ENCODE results near the gene KLF9.

KLF9 gene

DNA sequence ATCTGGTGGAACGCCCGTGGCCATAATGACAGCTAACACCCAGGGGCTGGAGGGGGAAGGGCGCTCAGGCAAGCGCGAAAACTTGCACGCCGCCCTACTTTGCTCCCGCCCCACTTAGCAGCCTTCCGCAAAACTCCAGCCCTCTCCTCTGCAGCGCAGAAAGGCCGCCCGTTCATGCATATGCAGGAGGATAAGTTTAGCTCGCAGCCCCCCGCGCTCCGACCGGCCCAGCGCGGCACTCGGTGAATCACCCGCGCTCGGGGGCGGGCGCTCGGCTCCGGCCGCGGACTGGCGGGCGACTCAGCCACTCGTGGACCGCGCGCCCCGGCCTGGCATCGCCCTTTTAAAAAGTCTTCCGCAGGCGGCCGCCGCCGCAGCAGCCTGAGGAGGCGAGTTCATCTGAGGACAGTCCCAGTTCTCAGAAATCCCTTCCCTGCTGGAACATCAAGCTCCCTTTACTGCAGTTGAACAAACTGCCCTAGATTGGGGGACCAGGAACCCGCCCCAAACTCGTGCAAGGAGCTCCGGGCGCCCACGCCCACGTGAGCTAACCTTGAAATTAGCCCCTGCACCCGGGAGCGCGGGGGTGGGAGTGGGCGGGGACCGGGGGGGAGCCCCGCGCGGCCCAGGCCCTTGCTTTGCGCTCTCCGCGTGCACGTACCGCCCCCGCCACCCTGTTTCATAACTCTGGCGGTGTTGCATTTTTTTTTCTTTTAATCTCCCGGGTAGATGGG lies 4.5 kb upstream of the KLF9 start (continued):
- TF ChIP-seq, protein P1, sequence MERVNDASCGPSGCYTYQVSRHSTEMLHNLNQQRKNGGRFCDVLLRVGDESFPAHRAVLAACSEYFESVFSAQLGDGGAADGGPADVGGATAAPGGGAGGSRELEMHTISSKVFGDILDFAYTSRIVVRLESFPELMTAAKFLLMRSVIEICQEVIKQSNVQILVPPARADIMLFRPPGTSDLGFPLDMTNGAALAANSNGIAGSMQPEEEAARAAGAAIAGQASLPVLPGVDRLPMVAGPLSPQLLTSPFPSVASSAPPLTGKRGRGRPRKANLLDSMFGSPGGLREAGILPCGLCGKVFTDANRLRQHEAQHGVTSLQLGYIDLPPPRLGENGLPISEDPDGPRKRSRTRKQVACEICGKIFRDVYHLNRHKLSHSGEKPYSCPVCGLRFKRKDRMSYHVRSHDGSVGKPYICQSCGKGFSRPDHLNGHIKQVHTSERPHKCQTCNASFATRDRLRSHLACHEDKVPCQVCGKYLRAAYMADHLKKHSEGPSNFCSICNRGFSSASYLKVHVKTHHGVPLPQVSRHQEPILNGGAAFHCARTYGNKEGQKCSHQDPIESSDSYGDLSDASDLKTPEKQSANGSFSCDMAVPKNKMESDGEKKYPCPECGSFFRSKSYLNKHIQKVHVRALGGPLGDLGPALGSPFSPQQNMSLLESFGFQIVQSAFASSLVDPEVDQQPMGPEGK (tag by site-specific recombination; IDR thresholded peaks at IDR 0.05) = no peak; the same call in none of the 2 replicates
- TF ChIP-seq MZF1 (tag by site-specific recombination; IDR thresholded peaks at IDR 0.05; ENCODE audit: borderline replicate concordance) (no peak), ZEB2 (tag by site-specific recombination; IDR thresholded peaks at IDR 0.05) (no peak; the same call in 1 of the 2 replicates), YY1 (tag by site-specific recombination; IDR thresholded peaks at IDR 0.05) (no peak), ZNF423 (tag by site-specific recombination; IDR thresholded peaks at IDR 0.05) (peak; percentile 24; the same call in 1 of the 2 replicates), PRDM1 (tag by site-specific recombination; IDR thresholded peaks at IDR 0.05) (no peak), ZIC2 (tag by site-specific recombination; IDR thresholded peaks at IDR 0.05) (no peak), ZFP69B (tag by site-specific recombination; IDR thresholded peaks at IDR 0.05) (peak; percentile 73; the same call in 1 of the 2 replicates), ZNF202 (tag by site-specific recombination; IDR thresholded peaks at IDR 0.05; ENCODE audit: borderline replicate concordance) (no peak), ZNF530 (tag by site-specific recombination; IDR thresholded peaks at IDR 0.05; ENCODE audit: low read depth) (no peak), ZNF549 (tag by site-specific recombination; IDR thresholded peaks at IDR 0.05) (peak; percentile 57; the same call in 1 of the 2 replicates), ZNF341 (tag by site-specific recombination; IDR thresholded peaks at IDR 0.05; ENCODE audit: low read depth) (no peak), BCL11A (tag by site-specific recombination; IDR thresholded peaks at IDR 0.05; ENCODE audit: low read depth) (no peak), ZNF23 (tag by site-specific recombination; IDR thresholded peaks at IDR 0.05; ENCODE audit: borderline replicate concordance) (no peak), OSR2 (tag by site-specific recombination; IDR thresholded peaks at IDR 0.05) (no peak), ZNF48 (tag by site-specific recombination; IDR thresholded peaks at IDR 0.05) (no peak), ZNF239 (tag by site-specific recombination; IDR thresholded peaks at IDR 0.05) (no peak), SP3 (tag by site-specific recombination; IDR thresholded peaks at IDR 0.05) (peak; percentile 37), ZNF223 (tag by site-specific recombination; IDR thresholded peaks at IDR 0.05) (no peak), ZNF214 (tag by site-specific recombination; IDR thresholded peaks at IDR 0.05; ENCODE audit: borderline replicate concordance) (no peak)
- TF ChIP-seq, protein P2, sequence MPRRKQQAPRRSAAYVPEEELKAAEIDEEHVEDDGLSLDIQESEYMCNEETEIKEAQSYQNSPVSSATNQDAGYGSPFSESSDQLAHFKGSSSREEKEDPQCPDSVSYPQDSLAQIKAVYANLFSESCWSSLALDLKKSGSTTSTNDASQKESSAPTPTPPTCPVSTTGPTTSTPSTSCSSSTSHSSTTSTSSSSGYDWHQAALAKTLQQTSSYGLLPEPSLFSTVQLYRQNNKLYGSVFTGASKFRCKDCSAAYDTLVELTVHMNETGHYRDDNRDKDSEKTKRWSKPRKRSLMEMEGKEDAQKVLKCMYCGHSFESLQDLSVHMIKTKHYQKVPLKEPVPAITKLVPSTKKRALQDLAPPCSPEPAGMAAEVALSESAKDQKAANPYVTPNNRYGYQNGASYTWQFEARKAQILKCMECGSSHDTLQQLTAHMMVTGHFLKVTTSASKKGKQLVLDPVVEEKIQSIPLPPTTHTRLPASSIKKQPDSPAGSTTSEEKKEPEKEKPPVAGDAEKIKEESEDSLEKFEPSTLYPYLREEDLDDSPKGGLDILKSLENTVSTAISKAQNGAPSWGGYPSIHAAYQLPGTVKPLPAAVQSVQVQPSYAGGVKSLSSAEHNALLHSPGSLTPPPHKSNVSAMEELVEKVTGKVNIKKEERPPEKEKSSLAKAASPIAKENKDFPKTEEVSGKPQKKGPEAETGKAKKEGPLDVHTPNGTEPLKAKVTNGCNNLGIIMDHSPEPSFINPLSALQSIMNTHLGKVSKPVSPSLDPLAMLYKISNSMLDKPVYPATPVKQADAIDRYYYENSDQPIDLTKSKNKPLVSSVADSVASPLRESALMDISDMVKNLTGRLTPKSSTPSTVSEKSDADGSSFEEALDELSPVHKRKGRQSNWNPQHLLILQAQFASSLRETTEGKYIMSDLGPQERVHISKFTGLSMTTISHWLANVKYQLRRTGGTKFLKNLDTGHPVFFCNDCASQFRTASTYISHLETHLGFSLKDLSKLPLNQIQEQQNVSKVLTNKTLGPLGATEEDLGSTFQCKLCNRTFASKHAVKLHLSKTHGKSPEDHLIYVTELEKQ (tag by site-specific recombination; IDR thresholded peaks at IDR 0.05; ENCODE audit: borderline replicate concordance) = no peak
- TF ChIP-seq, protein P3, sequence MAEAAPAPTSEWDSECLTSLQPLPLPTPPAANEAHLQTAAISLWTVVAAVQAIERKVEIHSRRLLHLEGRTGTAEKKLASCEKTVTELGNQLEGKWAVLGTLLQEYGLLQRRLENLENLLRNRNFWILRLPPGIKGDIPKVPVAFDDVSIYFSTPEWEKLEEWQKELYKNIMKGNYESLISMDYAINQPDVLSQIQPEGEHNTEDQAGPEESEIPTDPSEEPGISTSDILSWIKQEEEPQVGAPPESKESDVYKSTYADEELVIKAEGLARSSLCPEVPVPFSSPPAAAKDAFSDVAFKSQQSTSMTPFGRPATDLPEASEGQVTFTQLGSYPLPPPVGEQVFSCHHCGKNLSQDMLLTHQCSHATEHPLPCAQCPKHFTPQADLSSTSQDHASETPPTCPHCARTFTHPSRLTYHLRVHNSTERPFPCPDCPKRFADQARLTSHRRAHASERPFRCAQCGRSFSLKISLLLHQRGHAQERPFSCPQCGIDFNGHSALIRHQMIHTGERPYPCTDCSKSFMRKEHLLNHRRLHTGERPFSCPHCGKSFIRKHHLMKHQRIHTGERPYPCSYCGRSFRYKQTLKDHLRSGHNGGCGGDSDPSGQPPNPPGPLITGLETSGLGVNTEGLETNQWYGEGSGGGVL (tag by site-specific recombination; IDR thresholded peaks at IDR 0.05) = peak; percentile 63
- TF ChIP-seq, protein P4, sequence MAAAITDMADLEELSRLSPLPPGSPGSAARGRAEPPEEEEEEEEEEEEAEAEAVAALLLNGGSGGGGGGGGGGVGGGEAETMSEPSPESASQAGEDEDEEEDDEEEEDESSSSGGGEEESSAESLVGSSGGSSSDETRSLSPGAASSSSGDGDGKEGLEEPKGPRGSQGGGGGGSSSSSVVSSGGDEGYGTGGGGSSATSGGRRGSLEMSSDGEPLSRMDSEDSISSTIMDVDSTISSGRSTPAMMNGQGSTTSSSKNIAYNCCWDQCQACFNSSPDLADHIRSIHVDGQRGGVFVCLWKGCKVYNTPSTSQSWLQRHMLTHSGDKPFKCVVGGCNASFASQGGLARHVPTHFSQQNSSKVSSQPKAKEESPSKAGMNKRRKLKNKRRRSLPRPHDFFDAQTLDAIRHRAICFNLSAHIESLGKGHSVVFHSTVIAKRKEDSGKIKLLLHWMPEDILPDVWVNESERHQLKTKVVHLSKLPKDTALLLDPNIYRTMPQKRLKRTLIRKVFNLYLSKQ (tag by site-specific recombination; IDR thresholded peaks at IDR 0.05; ENCODE audit: borderline replicate concordance) = no peak
- TF ChIP-seq, protein P5, sequence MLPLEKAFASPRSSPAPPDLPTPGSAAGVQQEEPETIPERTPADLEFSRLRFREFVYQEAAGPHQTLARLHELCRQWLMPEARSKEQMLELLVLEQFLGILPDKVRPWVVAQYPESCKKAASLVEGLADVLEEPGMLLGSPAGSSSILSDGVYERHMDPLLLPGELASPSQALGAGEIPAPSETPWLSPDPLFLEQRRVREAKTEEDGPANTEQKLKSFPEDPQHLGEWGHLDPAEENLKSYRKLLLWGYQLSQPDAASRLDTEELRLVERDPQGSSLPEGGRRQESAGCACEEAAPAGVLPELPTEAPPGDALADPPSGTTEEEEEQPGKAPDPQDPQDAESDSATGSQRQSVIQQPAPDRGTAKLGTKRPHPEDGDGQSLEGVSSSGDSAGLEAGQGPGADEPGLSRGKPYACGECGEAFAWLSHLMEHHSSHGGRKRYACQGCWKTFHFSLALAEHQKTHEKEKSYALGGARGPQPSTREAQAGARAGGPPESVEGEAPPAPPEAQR (tag by site-specific recombination; IDR thresholded peaks at IDR 0.05) = no peak
- TF ChIP-seq, protein P6, sequence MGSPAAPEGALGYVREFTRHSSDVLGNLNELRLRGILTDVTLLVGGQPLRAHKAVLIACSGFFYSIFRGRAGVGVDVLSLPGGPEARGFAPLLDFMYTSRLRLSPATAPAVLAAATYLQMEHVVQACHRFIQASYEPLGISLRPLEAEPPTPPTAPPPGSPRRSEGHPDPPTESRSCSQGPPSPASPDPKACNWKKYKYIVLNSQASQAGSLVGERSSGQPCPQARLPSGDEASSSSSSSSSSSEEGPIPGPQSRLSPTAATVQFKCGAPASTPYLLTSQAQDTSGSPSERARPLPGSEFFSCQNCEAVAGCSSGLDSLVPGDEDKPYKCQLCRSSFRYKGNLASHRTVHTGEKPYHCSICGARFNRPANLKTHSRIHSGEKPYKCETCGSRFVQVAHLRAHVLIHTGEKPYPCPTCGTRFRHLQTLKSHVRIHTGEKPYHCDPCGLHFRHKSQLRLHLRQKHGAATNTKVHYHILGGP (tag by site-specific recombination; IDR thresholded peaks at IDR 0.05) = no peak
- TF ChIP-seq, protein P7, sequence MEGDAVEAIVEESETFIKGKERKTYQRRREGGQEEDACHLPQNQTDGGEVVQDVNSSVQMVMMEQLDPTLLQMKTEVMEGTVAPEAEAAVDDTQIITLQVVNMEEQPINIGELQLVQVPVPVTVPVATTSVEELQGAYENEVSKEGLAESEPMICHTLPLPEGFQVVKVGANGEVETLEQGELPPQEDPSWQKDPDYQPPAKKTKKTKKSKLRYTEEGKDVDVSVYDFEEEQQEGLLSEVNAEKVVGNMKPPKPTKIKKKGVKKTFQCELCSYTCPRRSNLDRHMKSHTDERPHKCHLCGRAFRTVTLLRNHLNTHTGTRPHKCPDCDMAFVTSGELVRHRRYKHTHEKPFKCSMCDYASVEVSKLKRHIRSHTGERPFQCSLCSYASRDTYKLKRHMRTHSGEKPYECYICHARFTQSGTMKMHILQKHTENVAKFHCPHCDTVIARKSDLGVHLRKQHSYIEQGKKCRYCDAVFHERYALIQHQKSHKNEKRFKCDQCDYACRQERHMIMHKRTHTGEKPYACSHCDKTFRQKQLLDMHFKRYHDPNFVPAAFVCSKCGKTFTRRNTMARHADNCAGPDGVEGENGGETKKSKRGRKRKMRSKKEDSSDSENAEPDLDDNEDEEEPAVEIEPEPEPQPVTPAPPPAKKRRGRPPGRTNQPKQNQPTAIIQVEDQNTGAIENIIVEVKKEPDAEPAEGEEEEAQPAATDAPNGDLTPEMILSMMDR (tag by site-specific recombination; IDR thresholded peaks at IDR 0.05) = no peak

All from HEK293 (cell line).